Effector CD8-positive, alpha-beta T cell (primary cell): Measurements from ENCODE around the gene CACNA1C.

Source experiments
- DNase-seq: peaks from one replicate; lab custom pipeline; 2025; lab: John Stamatoyannopoulos, UW

Gene CACNA1C

DNA sequence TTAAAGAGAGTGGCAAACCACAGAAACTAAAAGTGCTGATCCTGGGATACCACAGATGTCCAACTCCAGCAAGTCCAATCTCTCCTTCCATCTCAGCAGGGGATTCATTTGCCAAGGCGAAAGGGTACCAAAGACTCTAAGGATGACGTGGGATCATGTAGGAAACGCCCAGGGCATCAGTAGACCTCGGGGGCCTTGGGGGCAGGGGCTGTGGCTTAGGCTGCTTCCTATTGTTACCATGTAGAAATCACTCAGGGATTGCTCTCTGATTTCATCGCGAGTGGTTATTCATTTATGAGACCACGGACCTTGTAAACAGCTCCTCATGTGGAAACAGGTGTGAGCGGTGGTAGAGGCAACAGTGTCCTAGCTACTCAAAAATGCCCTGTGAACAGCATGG, 592.7 kb downstream of the CACNA1C start:
- no peak for DNase-seq

GRCh38 chr12:2646341-2646740, 593.6 kb downstream of the CACNA1C start:
- DNase-seq: no peak

- DNase-seq: no peak
These were observed 594.4 kb downstream of the CACNA1C start for GRCh38 chr12:2647186-2647585.

DNA sequence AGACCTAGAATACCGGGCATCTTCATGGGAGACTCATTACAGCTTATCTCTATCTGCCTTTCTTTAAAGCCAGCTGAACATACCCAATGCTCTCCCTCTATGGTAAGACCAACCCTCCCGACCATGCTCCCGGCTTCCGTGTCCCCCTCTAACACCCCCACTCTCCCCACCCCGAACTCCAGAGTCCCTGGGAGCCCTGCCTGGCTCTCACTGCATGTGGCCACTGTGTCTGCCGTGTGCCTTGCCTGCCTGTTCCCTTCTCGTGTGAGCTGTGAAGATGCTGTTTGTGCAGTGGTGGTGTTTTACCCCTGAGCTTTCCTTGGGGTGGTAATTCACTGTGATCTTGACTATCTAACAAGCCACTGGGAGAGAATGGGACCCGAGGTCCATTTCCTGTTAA, 595.6 kb downstream of the CACNA1C start:
- DNase-seq: no peak

DNA sequence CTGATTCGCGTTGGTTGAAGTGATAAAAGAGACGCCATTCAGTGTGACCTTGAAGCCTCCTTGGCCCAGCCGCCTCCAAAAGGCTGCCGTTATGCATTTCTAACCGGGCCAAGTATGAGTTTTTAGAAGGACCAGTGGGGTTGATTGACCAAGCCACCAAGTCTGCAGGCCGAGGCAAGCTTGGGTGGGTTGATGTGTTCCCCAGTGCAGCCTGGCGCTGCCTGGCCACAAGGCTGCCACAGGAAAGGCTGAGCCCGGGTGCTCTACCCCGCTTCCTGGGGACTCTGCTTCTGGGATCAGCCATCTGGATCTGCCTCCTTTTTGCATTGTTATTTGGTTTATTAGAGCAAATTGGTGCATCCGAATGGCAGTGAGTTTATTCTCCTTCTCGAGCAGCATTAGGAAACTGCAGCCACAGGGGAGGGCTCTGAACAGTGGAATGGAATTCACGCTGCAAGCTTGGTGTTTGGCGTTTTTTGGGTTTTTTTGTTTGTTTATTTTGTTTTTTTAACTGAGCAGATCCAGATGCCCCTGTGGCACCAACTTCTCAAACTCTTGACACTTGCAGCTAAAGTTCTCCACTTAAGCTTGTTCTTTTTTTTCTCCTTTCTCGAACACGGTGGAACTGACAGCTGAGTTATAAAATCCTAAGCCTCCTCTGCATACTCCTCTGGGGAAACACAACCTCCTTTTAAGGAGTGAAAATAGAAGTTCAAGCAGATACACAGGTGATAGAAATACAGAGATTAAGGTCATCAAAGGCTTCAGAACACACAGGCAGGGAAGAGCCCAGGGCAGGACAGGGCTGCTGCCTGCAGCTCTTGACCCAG, 596.6 kb downstream of the CACNA1C start:
- DNase-seq: no peak

DNA sequence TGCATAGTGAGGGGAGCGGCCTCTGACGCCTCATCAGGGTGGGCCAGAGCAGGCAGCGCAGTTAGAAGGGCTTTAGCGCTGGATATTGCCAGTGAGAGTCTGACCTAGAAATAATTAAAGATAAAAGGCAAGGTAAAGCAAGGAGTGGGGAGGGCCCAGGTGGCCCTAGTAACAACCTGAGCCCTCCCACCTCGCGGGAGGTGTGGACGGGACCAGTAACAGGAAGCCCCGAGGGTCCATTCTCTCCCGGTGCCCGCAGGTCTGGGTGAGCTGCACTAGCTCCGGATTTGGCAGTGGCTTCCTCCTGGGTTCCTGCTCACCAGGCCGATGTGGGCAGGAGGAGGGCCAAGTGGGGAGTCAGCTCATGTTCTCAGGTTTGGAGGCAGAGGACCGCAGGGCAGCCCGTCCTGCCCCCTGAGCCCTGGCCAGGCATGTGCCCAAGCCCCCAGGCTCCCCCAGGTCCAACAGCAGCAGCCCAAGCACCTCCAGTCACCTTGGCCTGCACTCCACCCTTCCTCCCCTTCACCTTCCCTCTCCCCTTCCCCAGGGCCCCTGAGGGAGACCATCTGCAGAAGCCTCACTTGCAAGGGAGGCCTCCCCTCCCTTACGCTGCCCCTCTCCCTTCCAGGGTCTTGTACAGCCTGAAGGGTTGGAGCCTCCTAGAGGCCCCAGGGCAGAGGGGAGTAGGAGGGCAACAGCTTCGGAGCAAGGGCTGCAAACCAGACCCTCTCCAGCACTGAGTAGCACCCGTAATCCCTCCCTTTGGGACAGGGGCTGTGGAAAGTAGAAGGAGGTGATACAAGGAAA, 597.7 kb downstream of the CACNA1C start:
- no peak for DNase-seq

DNA sequence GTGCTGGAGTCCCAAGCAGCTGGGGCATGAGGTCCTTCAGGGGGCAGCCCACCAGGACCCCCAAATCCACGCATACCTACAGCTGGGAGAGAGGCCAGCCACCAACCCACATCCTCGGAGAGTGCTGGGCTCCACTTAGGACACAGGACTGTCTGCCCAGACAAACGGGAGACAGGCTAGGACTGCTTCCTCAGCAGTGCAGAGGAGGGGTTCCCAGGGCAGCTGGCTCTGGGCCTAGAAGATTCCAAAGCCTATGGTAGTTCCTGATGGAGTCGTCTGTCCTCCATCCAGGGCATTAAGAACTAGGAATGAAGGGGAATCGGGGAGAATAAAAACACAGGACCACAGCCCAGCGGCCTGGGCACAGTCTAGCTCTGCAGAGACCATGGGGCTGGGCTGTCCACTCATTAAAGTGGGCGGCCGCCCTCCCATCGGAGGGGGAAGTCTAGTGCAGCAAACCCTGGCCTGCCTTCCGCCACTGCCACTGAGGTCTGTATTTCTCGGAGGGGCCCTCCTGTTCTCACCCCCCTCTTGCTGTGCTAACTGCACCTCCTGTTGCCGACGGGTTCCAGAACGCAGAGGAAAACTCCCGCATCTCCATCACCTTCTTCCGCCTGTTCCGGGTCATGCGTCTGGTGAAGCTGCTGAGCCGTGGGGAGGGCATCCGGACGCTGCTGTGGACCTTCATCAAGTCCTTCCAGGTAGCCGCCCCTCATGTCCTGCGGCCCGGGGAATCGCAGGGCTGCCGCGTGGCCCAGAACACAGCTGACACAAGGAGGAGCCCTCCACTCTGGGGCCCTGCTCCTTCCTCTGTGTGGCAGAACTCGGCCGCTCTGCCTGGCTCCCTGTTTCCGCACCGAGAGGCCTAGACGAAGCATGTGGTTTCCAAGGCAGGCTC, 598.5 kb downstream of the CACNA1C start:
- no peak for DNase-seq

- DNase-seq: no peak
These were observed 599.2 kb downstream of the CACNA1C start for GRCh38 chr12:2652011-2652400.

- no peak for DNase-seq
These were observed 599.8 kb downstream of the CACNA1C start for GRCh38 chr12:2652401-2653081.

DNA sequence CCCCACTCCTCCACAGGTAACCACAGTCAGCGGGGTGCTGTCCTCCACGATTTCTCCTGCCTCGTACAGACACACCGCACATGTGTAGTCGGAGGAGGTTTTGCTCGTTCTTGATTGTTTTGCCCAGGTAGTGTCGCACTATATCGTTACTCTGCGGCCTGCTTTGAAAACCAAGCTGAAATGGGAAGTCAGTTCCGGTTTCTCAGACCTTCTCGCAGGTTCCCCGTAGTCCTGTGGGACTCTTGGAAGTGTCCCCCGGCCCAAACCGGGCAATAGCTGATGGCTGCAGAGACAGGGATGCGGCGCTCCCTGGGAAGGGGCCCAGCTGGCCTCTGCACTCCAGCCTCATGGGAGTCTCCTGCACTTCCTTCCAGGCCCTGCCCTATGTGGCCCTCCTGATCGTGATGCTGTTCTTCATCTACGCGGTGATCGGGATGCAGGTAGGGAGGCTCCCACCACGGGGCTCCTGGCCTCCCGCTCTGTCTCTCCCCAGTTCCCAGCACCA, 600.7 kb downstream of the CACNA1C start:
- no peak for DNase-seq

DNA sequence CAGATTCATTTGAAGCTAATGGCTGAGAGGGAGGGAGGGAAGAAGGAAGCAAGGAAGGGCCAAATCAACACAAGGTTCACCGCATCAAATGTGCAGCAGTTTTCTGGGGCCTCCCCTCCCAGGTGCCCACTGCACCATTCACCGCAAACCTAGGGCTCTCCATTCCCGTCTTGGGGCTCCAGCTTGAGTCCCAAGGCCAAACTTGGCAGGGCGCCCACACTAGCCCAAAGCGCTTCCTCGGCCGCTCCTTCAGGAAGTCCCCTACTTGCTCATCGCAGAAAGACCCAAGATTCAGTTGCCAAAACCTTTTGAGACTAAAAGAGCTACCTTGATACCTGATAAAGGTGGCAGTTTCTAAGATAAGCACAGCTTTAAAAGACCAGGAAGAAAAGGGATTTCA, 601.5 kb downstream of the CACNA1C start:
- no peak for DNase-seq

DNA sequence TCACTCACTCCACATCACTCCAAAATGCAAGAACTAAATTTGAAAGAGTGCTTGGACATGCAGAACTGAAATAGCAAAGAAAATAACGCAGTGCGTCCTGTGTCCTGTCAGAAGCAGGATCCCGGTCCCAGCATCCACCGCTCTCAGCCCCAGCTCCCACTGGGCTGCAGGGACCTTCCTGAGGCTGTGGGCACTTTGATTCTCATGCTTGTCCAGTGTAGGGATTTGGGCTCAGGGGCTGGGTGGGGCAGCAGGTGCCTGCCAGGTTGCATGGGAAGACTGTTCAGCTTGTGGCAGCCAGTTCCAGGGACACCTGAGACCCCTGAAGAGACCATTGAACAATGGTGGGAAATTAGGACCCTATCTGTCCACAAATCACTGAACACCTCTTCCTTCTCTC, 602.0 kb downstream of the CACNA1C start:
- no peak for DNase-seq

DNA sequence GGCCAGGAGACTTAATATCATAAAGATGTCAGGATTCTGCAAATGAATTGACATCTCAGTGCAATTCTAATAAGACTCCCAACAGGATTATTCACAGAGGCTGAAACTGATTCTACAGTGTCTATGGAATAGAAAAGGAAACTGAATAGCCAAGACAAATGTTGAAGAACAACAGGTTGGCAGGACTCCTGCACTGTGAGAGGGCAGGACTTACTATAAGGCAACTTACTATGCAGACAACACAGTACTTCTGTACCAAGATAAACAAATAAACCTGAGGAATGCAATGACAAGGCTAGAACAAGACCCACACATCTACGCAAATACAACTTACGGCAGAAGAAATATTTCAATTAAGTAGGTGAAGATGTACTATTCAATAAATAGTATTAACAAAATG, 609.7 kb downstream of the CACNA1C start:
- DNase-seq: no peak

DNA sequence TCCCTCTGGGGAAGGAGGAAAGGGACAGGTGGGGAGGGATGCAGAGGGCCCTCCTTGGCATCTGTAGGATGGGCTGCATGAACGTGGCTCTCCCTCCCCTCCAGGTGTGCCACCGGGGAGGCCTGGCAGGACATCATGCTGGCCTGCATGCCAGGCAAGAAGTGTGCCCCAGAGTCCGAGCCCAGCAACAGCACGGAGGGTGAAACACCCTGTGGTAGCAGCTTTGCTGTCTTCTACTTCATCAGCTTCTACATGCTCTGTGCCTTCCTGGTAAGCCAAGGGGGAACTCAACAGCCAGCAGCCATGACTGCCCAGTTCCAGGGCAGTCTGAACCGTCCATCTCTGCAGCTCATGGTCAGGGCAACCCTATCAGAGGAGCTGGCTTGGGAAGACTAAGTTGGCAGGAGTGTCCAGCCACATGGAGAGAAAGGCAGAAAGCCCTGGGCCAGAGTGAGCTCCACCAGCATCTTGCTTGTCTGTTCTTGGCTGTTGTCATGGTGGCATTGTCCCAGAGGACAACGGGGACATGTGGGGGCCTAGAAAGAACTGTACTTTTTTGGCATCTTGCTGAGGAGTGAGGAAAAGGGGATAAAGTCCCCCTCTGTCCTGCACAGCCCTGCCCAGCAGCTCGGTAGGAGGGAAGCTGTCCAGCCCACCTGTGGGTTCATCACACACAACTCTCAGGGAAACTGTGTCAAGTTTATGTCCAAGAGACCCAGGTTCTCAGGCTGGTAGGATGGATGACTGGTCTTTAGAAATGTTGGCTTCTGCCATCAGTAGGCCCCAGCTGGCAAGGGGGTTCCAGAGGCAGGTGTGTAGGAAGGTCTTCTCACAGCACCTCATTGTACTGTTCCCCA, 612.2 kb downstream of the CACNA1C start:
- no peak for DNase-seq

GRCh38 chr12:2666411-2666810, 613.6 kb downstream of the CACNA1C start:
- DNase-seq: no peak

DNA sequence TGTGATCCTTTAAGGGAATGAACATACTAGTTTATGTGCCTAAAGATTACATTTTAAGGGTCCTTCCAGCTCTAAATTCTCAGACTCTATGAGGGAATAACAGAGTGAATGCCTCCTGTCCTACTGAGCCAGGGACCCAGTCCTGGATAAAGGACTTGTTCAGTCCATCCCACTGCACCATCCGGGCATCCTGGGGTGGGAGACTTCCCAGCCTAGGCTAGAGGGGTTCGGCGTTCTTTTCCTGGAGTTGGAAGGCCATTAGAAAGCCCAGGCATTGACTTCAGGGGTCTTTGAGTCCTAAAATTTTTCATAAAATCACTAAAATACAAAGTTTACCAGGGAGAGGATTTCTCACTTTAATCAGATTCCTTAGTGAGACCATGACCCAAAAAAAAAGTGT, 614.1 kb downstream of the CACNA1C start:
- DNase-seq: no peak

DNA sequence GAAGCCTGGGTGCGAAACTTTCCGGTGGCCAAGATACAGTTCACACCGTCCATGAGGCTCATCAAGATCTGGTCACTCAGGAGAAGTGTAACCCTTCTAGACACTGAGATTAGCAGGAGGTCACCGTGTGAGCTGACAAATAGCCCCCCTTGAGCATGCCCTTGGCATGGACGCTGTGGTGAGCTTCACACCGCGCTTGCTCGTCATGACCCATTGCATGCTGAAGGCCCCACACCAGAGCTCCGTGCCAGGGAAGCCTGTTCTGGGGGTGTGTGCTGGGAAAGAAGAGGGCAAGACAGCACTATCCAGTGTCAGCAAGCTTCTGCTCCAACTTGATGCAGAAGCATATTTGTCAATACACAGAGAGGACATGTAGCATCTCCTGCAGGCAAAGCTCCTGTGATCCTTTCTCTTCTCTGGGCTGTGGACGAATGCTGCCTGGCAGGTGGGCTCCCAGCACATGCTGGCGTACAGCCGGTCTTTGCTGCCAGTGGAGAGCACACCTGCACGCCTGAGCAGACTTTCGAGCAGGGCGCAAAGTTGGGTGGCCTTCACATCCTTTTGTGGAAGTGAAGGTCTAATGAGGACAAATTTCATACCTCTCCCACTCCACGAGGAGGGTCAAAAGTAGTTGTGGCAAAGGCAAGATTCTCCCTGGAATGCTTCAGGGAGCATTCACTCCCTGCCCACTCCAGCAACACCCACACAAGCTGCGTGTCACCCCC, 615.1 kb downstream of the CACNA1C start:
- DNase-seq: no peak

- DNase-seq: no peak
These were observed 616.0 kb downstream of the CACNA1C start for GRCh38 chr12:2668816-2669215.

GRCh38 chr12:2669560-2669959, 616.8 kb downstream of the CACNA1C start:
- DNase-seq: no peak

- no peak for DNase-seq
These were observed 620.1 kb downstream of the CACNA1C start for GRCh38 chr12:2672863-2673262.
